HepG2 (cell line): Measurements from ENCODE around the gene DLG3.
A peak's percentile ranks its signal among the peaks of the same experiment; 100 is the strongest.

ENCODE experiments used
- HDAC2 ChIP-seq: sonication (generic); formaldehyde crosslinking; IDR thresholded peaks from 2 replicates; pipeline ENCODE4 v1.4.0; 2020; ENCODE audit warnings: missing genetic modification reagents
- MAFG ChIP-seq: sonication (generic); formaldehyde crosslinking; IDR thresholded peaks from 2 replicates; pipeline ENCODE4 v1.5.1; 2020; ENCODE audit warnings: mild to moderate bottlenecking, missing genetic modification reagents
- MED1 ChIP-seq: sonication (generic); formaldehyde crosslinking; IDR thresholded peaks from 2 replicates; pipeline ENCODE4 v1.4.0; 2020; ENCODE audit warnings: missing genetic modification reagents
- NFE2 ChIP-seq: sonication (generic); formaldehyde crosslinking; IDR thresholded peaks from 2 replicates; pipeline ENCODE4 v1.4.0; 2020; ENCODE audit warnings: missing genetic modification reagents
- ZBTB21 ChIP-seq: sonication (generic); formaldehyde crosslinking; IDR thresholded peaks from 2 replicates; pipeline ENCODE4 v1.4.0; 2020; ENCODE audit warnings: missing genetic modification reagents
- ZNF749 ChIP-seq: sonication (generic); formaldehyde crosslinking; IDR thresholded peaks from 2 replicates; pipeline ENCODE4 v1.8.0; 2022; ENCODE audit warnings: mild to moderate bottlenecking, missing genetic modification reagents, moderate library complexity, borderline replicate concordance
- TF ChIP-seq, protein P1 (sequence below): sonication (generic); formaldehyde crosslinking; IDR thresholded peaks from 2 replicates; pipeline ENCODE4 v1.5.0; 2020; ENCODE audit warnings: mild to moderate bottlenecking, missing genetic modification reagents
- TF ChIP-seq, protein P2 (sequence below): IDR thresholded peaks from 2 replicates; pipeline ENCODE4 v1.6.1; 2016; ENCODE audit warnings: mild to moderate bottlenecking, missing biosample characterization, missing genetic modification reagents
- TF ChIP-seq, protein P3 (sequence below), 2 experiments: IDR thresholded peaks; 2 replicates each; pipeline ENCODE4 v1.6.1; 2011 to 2012; ENCODE audit warnings: low read length in 2 of 2, borderline replicate concordance in 1 of 2, low read depth in 1 of 2, mild to moderate bottlenecking in 1 of 2, moderate library complexity in 1 of 2

DNA sequence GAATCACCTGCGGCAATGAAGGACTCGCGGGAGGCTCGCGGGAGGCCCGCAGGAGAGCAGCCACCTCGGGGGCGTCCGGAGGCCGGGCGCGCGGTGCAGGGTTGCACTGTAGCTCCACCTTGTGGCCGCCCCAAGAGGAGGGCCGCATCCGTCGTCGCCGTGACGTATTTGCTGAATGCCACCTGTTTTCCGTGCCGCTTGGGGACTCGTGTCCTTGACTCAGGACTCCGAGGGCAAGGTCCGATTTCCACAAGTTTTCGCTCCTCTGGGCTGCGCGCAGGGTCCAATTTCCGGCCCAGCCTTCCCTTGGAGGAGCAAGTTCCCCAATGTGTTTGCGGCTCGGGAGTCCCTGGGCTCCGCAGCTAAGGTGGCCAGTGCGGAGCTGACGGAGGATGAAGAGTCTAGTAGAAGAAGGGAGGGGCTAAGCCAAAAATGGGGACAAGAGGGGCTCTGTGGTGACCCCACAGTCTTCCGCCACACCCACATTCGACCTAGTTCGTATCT, 10.7 kb upstream of the DLG3 start:
- TF ChIP-seq, protein P1, sequence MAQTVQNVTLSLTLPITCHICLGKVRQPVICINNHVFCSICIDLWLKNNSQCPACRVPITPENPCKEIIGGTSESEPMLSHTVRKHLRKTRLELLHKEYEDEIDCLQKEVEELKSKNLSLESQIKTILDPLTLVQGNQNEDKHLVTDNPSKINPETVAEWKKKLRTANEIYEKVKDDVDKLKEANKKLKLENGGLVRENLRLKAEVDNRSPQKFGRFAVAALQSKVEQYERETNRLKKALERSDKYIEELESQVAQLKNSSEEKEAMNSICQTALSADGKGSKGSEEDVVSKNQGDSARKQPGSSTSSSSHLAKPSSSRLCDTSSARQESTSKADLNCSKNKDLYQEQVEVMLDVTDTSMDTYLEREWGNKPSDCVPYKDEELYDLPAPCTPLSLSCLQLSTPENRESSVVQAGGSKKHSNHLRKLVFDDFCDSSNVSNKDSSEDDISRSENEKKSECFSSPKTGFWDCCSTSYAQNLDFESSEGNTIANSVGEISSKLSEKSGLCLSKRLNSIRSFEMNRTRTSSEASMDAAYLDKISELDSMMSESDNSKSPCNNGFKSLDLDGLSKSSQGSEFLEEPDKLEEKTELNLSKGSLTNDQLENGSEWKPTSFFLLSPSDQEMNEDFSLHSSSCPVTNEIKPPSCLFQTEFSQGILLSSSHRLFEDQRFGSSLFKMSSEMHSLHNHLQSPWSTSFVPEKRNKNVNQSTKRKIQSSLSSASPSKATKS (CRISPR knock-in tag) = no peak
- TF ChIP-seq, protein P2, sequence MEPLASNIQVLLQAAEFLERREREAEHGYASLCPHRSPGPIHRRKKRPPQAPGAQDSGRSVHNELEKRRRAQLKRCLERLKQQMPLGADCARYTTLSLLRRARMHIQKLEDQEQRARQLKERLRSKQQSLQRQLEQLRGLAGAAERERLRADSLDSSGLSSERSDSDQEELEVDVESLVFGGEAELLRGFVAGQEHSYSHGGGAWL (CRISPR knock-in tag) = no peak; the same call in 1 of the 2 replicates
- TF ChIP-seq ZBTB21 (CRISPR knock-in tag) (peak; percentile 64), ZNF749 (CRISPR knock-in tag) (no peak), NFE2 (no peak), MED1 (CRISPR knock-in tag) (peak; percentile 38; the same call in 1 of the 2 replicates), MAFG (no peak), HDAC2 (CRISPR knock-in tag) (peak; percentile 44; the same call in 1 of the 2 replicates)
- TF ChIP-seq, protein P3, sequence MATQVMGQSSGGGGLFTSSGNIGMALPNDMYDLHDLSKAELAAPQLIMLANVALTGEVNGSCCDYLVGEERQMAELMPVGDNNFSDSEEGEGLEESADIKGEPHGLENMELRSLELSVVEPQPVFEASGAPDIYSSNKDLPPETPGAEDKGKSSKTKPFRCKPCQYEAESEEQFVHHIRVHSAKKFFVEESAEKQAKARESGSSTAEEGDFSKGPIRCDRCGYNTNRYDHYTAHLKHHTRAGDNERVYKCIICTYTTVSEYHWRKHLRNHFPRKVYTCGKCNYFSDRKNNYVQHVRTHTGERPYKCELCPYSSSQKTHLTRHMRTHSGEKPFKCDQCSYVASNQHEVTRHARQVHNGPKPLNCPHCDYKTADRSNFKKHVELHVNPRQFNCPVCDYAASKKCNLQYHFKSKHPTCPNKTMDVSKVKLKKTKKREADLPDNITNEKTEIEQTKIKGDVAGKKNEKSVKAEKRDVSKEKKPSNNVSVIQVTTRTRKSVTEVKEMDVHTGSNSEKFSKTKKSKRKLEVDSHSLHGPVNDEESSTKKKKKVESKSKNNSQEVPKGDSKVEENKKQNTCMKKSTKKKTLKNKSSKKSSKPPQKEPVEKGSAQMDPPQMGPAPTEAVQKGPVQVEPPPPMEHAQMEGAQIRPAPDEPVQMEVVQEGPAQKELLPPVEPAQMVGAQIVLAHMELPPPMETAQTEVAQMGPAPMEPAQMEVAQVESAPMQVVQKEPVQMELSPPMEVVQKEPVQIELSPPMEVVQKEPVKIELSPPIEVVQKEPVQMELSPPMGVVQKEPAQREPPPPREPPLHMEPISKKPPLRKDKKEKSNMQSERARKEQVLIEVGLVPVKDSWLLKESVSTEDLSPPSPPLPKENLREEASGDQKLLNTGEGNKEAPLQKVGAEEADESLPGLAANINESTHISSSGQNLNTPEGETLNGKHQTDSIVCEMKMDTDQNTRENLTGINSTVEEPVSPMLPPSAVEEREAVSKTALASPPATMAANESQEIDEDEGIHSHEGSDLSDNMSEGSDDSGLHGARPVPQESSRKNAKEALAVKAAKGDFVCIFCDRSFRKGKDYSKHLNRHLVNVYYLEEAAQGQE (IDR thresholded peaks at IDR 0.05; ENCODE audit: borderline replicate concordance in 1 of 2, low read depth in 1 of 2, low read length in 2 of 2) = no peak
